Measurements from ENCODE around the gene TMEM182.

DNA sequence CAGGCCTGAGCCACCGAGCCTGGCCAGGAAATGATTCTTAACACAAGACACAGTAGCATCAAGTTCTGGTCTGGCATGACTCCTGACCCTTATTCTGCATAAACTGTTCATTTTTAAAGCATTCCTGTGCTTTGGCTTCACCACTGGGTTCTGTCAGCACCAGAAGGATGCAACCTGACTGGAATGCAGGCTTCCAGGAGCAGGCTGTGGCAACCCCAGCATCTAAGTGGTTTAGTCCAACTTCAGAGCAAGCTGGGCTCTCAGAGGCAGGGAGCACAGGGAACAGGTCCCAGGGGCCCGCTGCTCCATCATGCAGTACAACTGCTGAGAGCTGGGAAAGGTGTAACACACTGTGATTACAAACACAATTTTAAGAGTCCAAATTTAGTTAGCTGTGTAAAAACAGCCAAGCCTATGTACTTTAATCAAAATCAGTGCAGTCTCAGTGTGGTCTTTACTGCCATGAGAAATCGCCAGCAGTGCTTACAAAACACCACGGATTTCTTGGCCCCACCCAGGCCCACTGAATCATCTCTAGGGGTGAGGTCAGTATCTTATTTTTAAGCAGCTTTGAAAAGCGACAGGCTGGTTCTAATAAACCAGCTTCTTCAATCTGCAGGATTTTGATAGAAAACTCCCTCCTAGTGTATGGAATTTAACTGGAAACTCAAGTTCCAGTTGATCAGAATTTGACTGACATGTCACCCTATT lies 44.4 kb upstream of the TMEM182 start:
- TF ChIP-seq EZH2 (IDR thresholded peaks at IDR 0.05; ENCODE audit: low read length, missing control alignments), result no peak
- TF ChIP-seq CTCF (conservative IDR thresholded peaks at IDR 0.05 in 1 of 2, IDR thresholded peaks at IDR 0.05 in 1 of 2; ENCODE audit: low read depth in 1 of 2, low read length in 2 of 2), result no peak
